Fibroblast of skin of abdomen (primary cell): Measurements from ENCODE around the gene MUC20. TPM values are rescaled to one million over a fixed set of nuclear protein-coding genes. Genes with fewer than 3 reads are reported as not detected.
"Not testable (repeated sequence)": the region's sequence is repeated elsewhere in the genome, so short reads cannot be mapped to it uniquely, and the experiment has no call there.

Experiments
- DNase-seq: peaks from one replicate; pipeline ENCODE4 v3.0.0-alpha.2; 2013
- polyA plus RNA-seq, 2 experiments: library from polyadenylated mRNA; unstranded; fragments of 120-200 nt; gene quantifications; one replicate each; pipeline ENCODE4 v1.2.1, GENCODE V29; 2013; ENCODE audit not compliant: insufficient read length in 2 of 2

MUC20 gene
- polyA plus RNA-seq (2013, experiment 1 of 2; ENCODE audit: insufficient read length) = 0.49 TPM
- polyA plus RNA-seq (2013, experiment 2 of 2; ENCODE audit: insufficient read length) = 0.22 TPM

- DNase-seq = not testable (repeated sequence)
Observed at GRCh38 chr3:195720831-195721506, at the start of gene MUC20. Gene MUC20 (plus strand): TSS chr3:195720978. CDS start chr3:195721008, 30 bp downstream.

- not testable (repeated sequence) for DNase-seq
Observed at GRCh38 chr3:195671283-195671682, 49.5 kb upstream of the MUC20 start.

- DNase-seq = not testable (repeated sequence)
Observed at GRCh38 chr3:195673711-195674110, 47.1 kb upstream of the MUC20 start.

- DNase-seq = not testable (repeated sequence)
Observed at GRCh38 chr3:195678391-195679015, 42.3 kb upstream of the MUC20 start.

GRCh38 chr3:195680690-195681089, 40.1 kb upstream of the MUC20 start:
- DNase-seq = not testable (repeated sequence)

- DNase-seq = not testable (repeated sequence)
Observed at GRCh38 chr3:195681458-195682103, 39.2 kb upstream of the MUC20 start.

GRCh38 chr3:195682104-195682742, 38.6 kb upstream of the MUC20 start:
- not testable (repeated sequence) for DNase-seq

GRCh38 chr3:195683722-195684526, 36.9 kb upstream of the MUC20 start:
- not testable (repeated sequence) for DNase-seq

- not testable (repeated sequence) for DNase-seq
Observed at GRCh38 chr3:195684527-195685257, 36.1 kb upstream of the MUC20 start.

GRCh38 chr3:195686537-195687208, 34.1 kb upstream of the MUC20 start:
- not testable (repeated sequence) for DNase-seq

- DNase-seq = not testable (repeated sequence)
Observed at GRCh38 chr3:195687209-195687760, 33.5 kb upstream of the MUC20 start.

GRCh38 chr3:195688471-195689183, 32.2 kb upstream of the MUC20 start:
- not testable (repeated sequence) for DNase-seq

- not testable (repeated sequence) for DNase-seq
Observed at GRCh38 chr3:195689184-195690070, 31.4 kb upstream of the MUC20 start.

- DNase-seq = no peak
Observed at GRCh38 chr3:195690951-195691350, 29.8 kb upstream of the MUC20 start.

- not testable (repeated sequence) for DNase-seq
Observed at GRCh38 chr3:195691596-195692353, 29.0 kb upstream of the MUC20 start.

GRCh38 chr3:195692354-195692685, 28.5 kb upstream of the MUC20 start:
- DNase-seq = no peak

- no peak for DNase-seq
Observed at GRCh38 chr3:195692781-195693427, 27.9 kb upstream of the MUC20 start.
